SK-N-DZ (cell line): Measurements from ENCODE around the gene RARG.
"Not testable (repeated sequence)": the region's sequence is repeated elsewhere in the genome, so short reads cannot be mapped to it uniquely, and the experiment has no call there.

ENCODE experiments used
- DNase-seq: peaks from one replicate; pipeline ENCODE4 v3.0.0-alpha.2; 2015; ENCODE audit warnings: low spot score

Gene RARG

GRCh38 chr12:53191885-53192530 lies 40.0 kb downstream of the RARG start:
- DNase-seq = no peak

- DNase-seq = no peak
These were observed 40.7 kb downstream of the RARG start for GRCh38 chr12:53191096-53191884.

- DNase-seq = peak; percentile 52
These were observed 41.8 kb downstream of the RARG start for GRCh38 chr12:53190108-53190729.

GRCh38 chr12:53187145-53187899 lies 44.7 kb downstream of the RARG start:
- no peak for DNase-seq

- DNase-seq = no peak
These were observed 45.3 kb downstream of the RARG start for GRCh38 chr12:53186745-53187144.

GRCh38 chr12:53185582-53186153 lies 46.3 kb downstream of the RARG start:
- DNase-seq = no peak

- no peak for DNase-seq
These were observed 47.2 kb downstream of the RARG start for GRCh38 chr12:53184828-53185227.

GRCh38 chr12:53182903-53183302 lies 49.1 kb downstream of the RARG start:
- no peak for DNase-seq

GRCh38 chr12:53181935-53182334 lies 50.1 kb downstream of the RARG start:
- no peak for DNase-seq

- peak; percentile 83 for DNase-seq
These were observed 50.9 kb downstream of the RARG start for GRCh38 chr12:53180931-53181645.

- DNase-seq = peak; percentile 99
These were observed 51.6 kb downstream of the RARG start, which contains the start of the genes CSAD and ZNF740 for GRCh38 chr12:53180220-53180930. CSAD (minus strand) TSS chr12:53180925; CDS start chr12:53173470, 7,455 bp downstream. ZNF740 (plus strand) TSS chr12:53180722; CDS start chr12:53181984, 1,262 bp downstream.

GRCh38 chr12:53179687-53180219 lies 52.3 kb downstream of the RARG start:
- no peak for DNase-seq

- not testable (repeated sequence) for DNase-seq
These were observed 53.2 kb downstream of the RARG start for GRCh38 chr12:53178803-53179202.

GRCh38 chr12:53177447-53177846 lies 54.6 kb downstream of the RARG start:
- DNase-seq = not testable (repeated sequence)

- no peak for DNase-seq
These were observed 55.3 kb downstream of the RARG start for GRCh38 chr12:53176750-53177149.

GRCh38 chr12:53174881-53175491 lies 57.0 kb downstream of the RARG start:
- DNase-seq = no peak

- no peak for DNase-seq
These were observed 58.8 kb downstream of the RARG start for GRCh38 chr12:53173085-53173715.

GRCh38 chr12:53172352-53172751 lies 59.7 kb downstream of the RARG start:
- DNase-seq = no peak
